CD4-positive, alpha-beta T cell (primary cell): ENCODE measurements around the gene BSDC1. TPM values are rescaled to one million over a fixed set of nuclear protein-coding genes. Genes with fewer than 3 reads are reported as not detected.
"Not testable (repeated sequence)": the region's sequence is repeated elsewhere in the genome, so short reads cannot be mapped to it uniquely, and the experiment has no call there.

Source experiments
- ATAC-seq: fragments of 200-7000 bp; cut with Tn5 transposase; one replicate; pipeline ENCODE4 v1.10.0; 2022; ENCODE audit warnings: mild to moderate bottlenecking; ENCODE audit not compliant: poor library complexity
- CTCF ChIA-PET: fragments of 350-600 bp; sonication (Branson Sonifier 250); formaldehyde crosslinking; loops from one replicate; lab custom pipeline; 2021; ENCODE audit warnings: antibody characterized with exemption, inconsistent platforms; lab: Charles Lee
- POLR2A ChIA-PET: fragments of 350-600 bp; sonication (Branson Sonifier 250); formaldehyde crosslinking; loops from one replicate; lab custom pipeline; 2021; ENCODE audit warnings: antibody characterized with exemption, inconsistent platforms; lab: Charles Lee
- DNase-seq, 14 experiments: peaks; one replicate each; pipeline ENCODE4 v3.0.0-alpha.2; 2013 to 2020; ENCODE audit warnings: mixed read lengths in 2 of 14
- H3K27ac ChIP-seq, 2 donors: one replicate each; pipeline versions ENCODE4 v1.5.1 to v1.7.0; 2013; ENCODE audit warnings: low read length in 2 of 2, low read depth in 1 of 2, mild to moderate bottlenecking in 1 of 2
- H3K27me3 ChIP-seq, 2 experiments: 1 replicate in 1 of 2; 2 replicates in 1 of 2; pipeline versions ENCODE4 v1.6.1 to v1.7.0; 2013; ENCODE audit warnings: low read length in 2 of 2, control low read depth in 1 of 2, mild to moderate bottlenecking in 1 of 2, moderate library complexity in 1 of 2; ENCODE audit not compliant: insufficient read depth in 2 of 2, control insufficient read depth in 1 of 2
- H3K36me3 ChIP-seq: one replicate; pipeline ENCODE4 v1.6.1; 2013; ENCODE audit warnings: low read length, control low read depth; ENCODE audit not compliant: insufficient read depth
- H3K4me1 ChIP-seq: one replicate; pipeline ENCODE4 v1.6.1; 2013; ENCODE audit warnings: low read length, control low read depth; ENCODE audit not compliant: insufficient read depth
- H3K4me3 ChIP-seq: one replicate; pipeline ENCODE4 v1.5.1; 2013; ENCODE audit warnings: mild to moderate bottlenecking, low read length, moderate library complexity
- H3K9me3 ChIP-seq, 2 experiments: 1 replicate in 1 of 2; 2 replicates in 1 of 2; pipeline versions ENCODE4 v1.6.1 to v1.7.0; 2013; ENCODE audit warnings: low read length in 2 of 2, mild to moderate bottlenecking in 2 of 2, control low read depth in 1 of 2, moderate library complexity in 1 of 2; ENCODE audit not compliant: control insufficient read depth in 1 of 2, insufficient read depth in 1 of 2
- H3K27ac Mint-ChIP-seq: one replicate; pipeline ENCODE4 v1.8.0; 2020; ENCODE audit warnings: mixed read lengths
- H3K27me3 Mint-ChIP-seq: one replicate; pipeline ENCODE4 v1.8.0; 2021; ENCODE audit warnings: mixed read lengths
- H3K36me3 Mint-ChIP-seq: one replicate; pipeline ENCODE4 v1.8.0; 2021; ENCODE audit warnings: low read depth, mixed read lengths
- H3K4me1 Mint-ChIP-seq: one replicate; pipeline ENCODE4 v1.8.0; 2021; ENCODE audit warnings: low read depth, mixed read lengths
- H3K4me3 Mint-ChIP-seq: one replicate; pipeline ENCODE4 v1.8.0; 2020; ENCODE audit warnings: mild to moderate bottlenecking, mixed read lengths
- H3K9me3 Mint-ChIP-seq: one replicate; pipeline ENCODE4 v1.8.0; 2020; ENCODE audit warnings: mixed read lengths
- CTCF ChIP-seq: fragments of 200-600 bp; IDR thresholded peaks from one replicate; pipeline ENCODE4 v1.8.0; 2022; ENCODE audit warnings: antibody characterized with exemption, mild to moderate bottlenecking
- intact Hi-C, 2 experiments: fragments of 100-400 bp; cut with DNase I in 1 of 2; cut with micrococcal nuclease in 1 of 2; formaldehyde crosslinking; loops; one replicate each; pipeline versions ENCODE4 v1.15.1 to v1.9.0; 2023 to 2025; cut with DNase I, micrococcal nuclease
- total RNA-seq, 174 experiments: library from RNA in 2 of 174; stranded (reverse) in 2 of 174; gene quantifications; one replicate each; pipeline ENCODE4 v1.2.3 and lab custom pipeline; 2021 to 2026

The BSDC1 gene
- total RNA-seq, 2 experiments from 2014 or later = 186 to 190 TPM

GRCh38 chr1:32399843-32400242 lies 5.6 kb upstream of the BSDC1 start:
- intact Hi-C loops = loop anchor here (1.0 to 10.0 kb wide), 7 partner anchors 14 to 755 kb away; partner anchors contain the start of genes KHDRBS1 (in 1 of the 2), PEF1 (in 1 of the 2), S100PBP (in 1 of the 2) and YARS1 (in 1 of the 2)
- no peaks in the 10 kb centered on the region for H3K27me3 ChIP-seq
- H3K27ac ChIP-seq = no peak overlapping the region
- Mint-ChIP-seq H3K27ac (no peak overlapping the region), H3K36me3 (no peaks in the 10 kb centered on the region), H3K27me3 (no peaks in the 10 kb centered on the region), H3K9me3 (no peaks in the 10 kb centered on the region), H3K4me1 (peaks cover 5% of the 10 kb centered on the region), H3K4me3 (no peak overlapping the region)
- ATAC-seq = no peak
- POLR2A ChIA-PET = no interaction called here
- no peaks in the 10 kb centered on the region for H3K9me3 ChIP-seq
- TF ChIP-seq CTCF = no peak
- H3K4me1 ChIP-seq = peaks cover 11% of the 10 kb centered on the region
- H3K36me3 ChIP-seq = no peaks in the 10 kb centered on the region
- no peak overlapping the region for H3K4me3 ChIP-seq
- DNase-seq = no peak
- CTCF ChIA-PET = interaction anchor here (1.3 to 2.6 kb wide), 2 partner anchors 15 to 31 kb away, joined by 3 to 28 read pairs; no protein-coding TSS in a partner anchor

- Histone ChIP-seq H3K4me3 (no peak overlapping the region), H3K27me3 (no peaks in the 10 kb centered on the region), H3K9me3 (no peaks in the 10 kb centered on the region), H3K36me3 (no peaks in the 10 kb centered on the region), H3K27ac (no peak overlapping the region), H3K4me1 (peaks cover 19% of the 10 kb centered on the region)
- no peak for DNase-seq
- CTCF ChIA-PET = interaction anchor here (1.2 kb wide), 1 partner anchor 122 kb away, joined by 4 read pairs; no protein-coding TSS in a partner anchor
- POLR2A ChIA-PET = no interaction called here
- ATAC-seq = no peak
- Mint-ChIP-seq H3K4me3 (no peak overlapping the region), H3K27me3 (no peaks in the 10 kb centered on the region), H3K4me1 (peaks cover 18% of the 10 kb centered on the region), H3K36me3 (peaks cover 11% of the 10 kb centered on the region), H3K27ac (no peak overlapping the region), H3K9me3 (no peaks in the 10 kb centered on the region)
- intact Hi-C loops = loop anchor here in 1 of 2 experiments (5.0 to 10.0 kb wide), 3 partner anchors 384 to 754 kb away; partner anchors contain the start of genes KHDRBS1, PEF1, S100PBP and YARS1
- no peak for TF ChIP-seq CTCF
Measured at GRCh38 chr1:32398401-32398800, 4.2 kb upstream of the BSDC1 start.

GRCh38 chr1:32396524-32396923 lies 2.3 kb upstream of the BSDC1 start:
- H3K36me3 ChIP-seq, H3K4me3 Mint-ChIP-seq, H3K9me3 ChIP-seq, DNase-seq, ATAC-seq, H3K27me3 Mint-ChIP-seq, H3K4me3 ChIP-seq, POLR2A ChIA-PET, H3K27ac ChIP-seq, H3K27me3 ChIP-seq, H3K9me3 Mint-ChIP-seq: not testable (repeated sequence)
- intact Hi-C loops = loop anchor here in 1 of 2 experiments (5.0 to 10.0 kb wide), 3 partner anchors 382 to 752 kb away; partner anchors contain the start of genes KHDRBS1, PEF1, S100PBP and YARS1
- peaks cover 38% of the 10 kb centered on the region for H3K4me1 ChIP-seq
- peak overlapping the region; percentile 10 for H3K27ac Mint-ChIP-seq
- peaks cover 24% of the 10 kb centered on the region for H3K4me1 Mint-ChIP-seq
- peaks cover 20% of the 10 kb centered on the region for H3K36me3 Mint-ChIP-seq
- CTCF ChIA-PET = interaction anchor here (0.6 kb wide), 1 partner anchor 508 kb away, joined by 3 read pairs; no protein-coding TSS in a partner anchor
